Epithelial cell of esophagus (primary cell): ENCODE data around the gene C15orf61.

Source experiments
- DNase-seq: peaks from one replicate; pipeline ENCODE4 v3.0.0; 2010; ENCODE audit warnings: low read depth
- H3K4me3 ChIP-seq: 2 replicates; pipeline ENCODE4 v1.5.1; 2011; ENCODE audit warnings: mild to moderate bottlenecking, low read length, control low read depth
- TF ChIP-seq, protein P1 (sequence below): IDR thresholded peaks from 2 replicates; pipeline ENCODE4 v1.5.1; 2011; ENCODE audit warnings: low read depth, mild to moderate bottlenecking, low read length, control low read depth, inconsistent platforms; ENCODE audit not compliant: insufficient read depth; ENCODE audit errors: missing control alignments

The C15orf61 gene

DNA sequence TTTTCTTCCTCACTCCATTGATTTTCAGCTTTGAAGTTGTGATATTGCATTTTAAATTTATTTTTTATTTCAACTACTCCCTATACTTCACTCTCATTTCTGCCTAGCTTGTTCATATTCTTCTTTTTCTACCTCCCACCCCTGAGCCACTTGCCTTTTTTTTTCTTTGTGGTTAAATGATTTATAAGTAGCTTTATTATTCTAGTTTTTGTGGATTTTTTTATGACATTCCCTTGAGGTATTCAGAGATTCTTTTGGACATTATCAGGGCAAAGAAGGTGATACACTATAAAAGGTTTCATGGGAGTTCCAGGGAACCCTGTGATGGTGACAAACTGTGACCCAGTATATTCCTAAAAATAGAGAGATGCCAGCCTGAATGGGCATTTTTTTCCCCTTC, 3.3 kb downstream of the C15orf61 start:
- H3K4me3 ChIP-seq = no peak overlapping the region
- TF ChIP-seq, protein P1, sequence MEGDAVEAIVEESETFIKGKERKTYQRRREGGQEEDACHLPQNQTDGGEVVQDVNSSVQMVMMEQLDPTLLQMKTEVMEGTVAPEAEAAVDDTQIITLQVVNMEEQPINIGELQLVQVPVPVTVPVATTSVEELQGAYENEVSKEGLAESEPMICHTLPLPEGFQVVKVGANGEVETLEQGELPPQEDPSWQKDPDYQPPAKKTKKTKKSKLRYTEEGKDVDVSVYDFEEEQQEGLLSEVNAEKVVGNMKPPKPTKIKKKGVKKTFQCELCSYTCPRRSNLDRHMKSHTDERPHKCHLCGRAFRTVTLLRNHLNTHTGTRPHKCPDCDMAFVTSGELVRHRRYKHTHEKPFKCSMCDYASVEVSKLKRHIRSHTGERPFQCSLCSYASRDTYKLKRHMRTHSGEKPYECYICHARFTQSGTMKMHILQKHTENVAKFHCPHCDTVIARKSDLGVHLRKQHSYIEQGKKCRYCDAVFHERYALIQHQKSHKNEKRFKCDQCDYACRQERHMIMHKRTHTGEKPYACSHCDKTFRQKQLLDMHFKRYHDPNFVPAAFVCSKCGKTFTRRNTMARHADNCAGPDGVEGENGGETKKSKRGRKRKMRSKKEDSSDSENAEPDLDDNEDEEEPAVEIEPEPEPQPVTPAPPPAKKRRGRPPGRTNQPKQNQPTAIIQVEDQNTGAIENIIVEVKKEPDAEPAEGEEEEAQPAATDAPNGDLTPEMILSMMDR = no peak
- no peak for DNase-seq

DNA sequence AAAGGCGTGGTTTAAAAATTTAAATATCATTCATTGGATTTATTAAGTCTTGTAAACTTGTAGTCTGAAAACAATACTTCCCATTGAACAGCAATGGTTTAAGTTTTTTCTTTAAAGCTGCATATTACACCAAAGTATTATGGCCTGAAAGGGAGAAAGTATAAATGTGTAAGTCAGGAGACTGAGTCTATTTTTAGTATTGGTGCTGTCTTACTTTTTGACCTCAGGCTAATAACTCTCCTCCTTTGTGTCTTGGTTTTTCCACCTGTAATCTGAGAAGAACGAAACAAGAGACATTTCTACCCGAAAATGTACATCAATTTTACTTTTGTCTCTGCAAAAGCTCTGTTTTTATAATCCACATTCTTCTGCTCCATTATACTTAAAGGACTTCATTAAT, 7.6 kb downstream of the C15orf61 start:
- DNase-seq = no peak
- no peak overlapping the region for H3K4me3 ChIP-seq
- TF ChIP-seq, protein P1 = no peak

DNA sequence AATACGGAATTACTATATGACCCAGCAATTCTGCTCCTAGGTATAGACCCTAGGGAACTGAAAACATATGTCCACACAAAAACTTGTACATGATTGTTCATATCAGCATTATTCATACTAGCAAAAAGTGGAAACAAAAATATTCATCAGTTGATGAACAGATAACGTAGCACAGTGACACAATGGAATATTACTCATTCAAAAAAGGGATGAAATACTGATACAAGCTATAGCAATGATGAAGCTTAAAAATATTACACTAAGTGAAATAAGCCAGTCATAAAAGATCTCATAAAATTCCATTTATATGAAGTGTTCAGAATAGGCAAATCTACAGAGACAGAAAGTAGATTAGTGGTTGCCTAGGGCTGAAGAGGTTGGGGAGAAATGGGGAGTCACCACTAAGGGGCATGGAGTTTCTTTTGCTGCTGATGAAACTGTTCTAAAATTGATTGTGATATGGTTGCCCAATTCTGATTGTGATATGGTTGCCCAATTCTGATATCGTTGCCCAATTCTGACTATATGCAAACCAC, 10.5 kb downstream of the C15orf61 start:
- TF ChIP-seq, protein P1 = no peak
- DNase-seq = peak; percentile 71
- no peak overlapping the region for H3K4me3 ChIP-seq

DNA sequence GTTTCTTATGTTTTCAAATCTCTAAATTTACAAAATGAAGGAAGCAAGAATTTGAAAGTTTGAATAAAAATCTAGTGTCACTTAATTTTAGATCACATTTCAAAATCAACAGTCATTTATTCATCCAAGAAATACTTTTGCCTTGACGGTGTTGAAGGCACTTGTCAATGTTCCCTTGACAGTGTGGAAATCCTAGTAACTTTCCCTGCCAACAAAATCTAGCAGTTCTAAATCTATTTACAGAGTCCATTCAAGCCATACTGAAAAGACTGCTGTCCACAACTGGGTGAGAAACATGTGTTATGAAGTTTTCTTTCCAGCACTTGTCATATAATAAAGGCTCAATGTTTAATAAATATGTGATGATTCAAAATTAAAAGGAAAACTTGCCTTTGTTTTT, 12.9 kb downstream of the C15orf61 start:
- H3K4me3 ChIP-seq = no peak overlapping the region
- DNase-seq = no peak
- TF ChIP-seq, protein P1 = no peak

DNA sequence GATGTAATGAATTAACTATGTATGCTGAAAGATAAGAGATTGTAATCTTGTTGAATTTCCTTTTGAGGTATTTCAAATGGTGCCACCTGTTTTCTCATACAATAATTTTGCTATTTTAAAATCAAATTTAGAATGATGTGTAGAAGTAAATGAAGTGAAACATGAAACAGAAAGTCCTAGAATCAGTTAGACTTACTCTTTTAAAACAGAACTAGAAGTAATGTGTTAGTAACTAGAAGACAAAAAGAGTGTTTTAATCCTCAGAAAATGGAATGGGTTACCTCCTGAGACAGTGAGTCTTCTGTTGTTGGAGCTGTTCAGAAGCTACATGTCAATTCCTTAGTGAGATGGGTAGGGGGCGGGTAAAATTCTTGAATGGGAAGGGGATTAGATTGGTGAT, 13.4 kb downstream of the C15orf61 start:
- DNase-seq = no peak
- TF ChIP-seq, protein P1 = no peak
- no peak overlapping the region for H3K4me3 ChIP-seq

DNA sequence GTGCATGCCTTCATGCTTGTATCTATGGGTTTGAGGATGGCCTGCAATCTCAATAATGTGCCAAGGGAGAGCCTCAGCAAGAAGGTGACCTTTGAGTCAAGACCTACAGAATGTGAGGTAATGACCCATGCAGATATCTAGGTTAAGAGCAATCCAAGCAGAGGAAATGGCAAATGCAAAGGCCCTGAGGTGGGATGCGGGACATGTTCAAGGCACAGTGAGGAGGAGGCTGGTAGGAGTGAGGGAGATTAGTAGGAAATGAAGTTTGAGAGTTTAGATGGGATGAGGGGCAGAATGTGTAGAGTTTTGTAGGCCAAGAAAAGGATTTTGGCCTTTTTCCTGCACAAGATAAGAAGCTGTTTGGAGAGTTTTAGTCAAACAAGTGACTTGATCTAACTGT, 16.8 kb downstream of the C15orf61 start:
- TF ChIP-seq, protein P1 = no peak
- no peak for DNase-seq
- H3K4me3 ChIP-seq = no peak overlapping the region
